Esophagus muscularis mucosa (tissue), 4 donors: ENCODE results near the gene LIN54. TPM values are rescaled to one million over a fixed set of nuclear protein-coding genes. Genes with fewer than 3 reads are reported as not detected.

ENCODE experiments used
- DNase-seq: peaks from one replicate; pipeline ENCODE4 v3.0.0-alpha.2; 2017; ENCODE audit errors: extremely low spot score
- H3K27ac ChIP-seq, 4 donors: fragments of 200-600 bp; sonication (generic); replicated peaks in 1 of 4; 1 replicate in 3 of 4; 2 replicates in 1 of 4; pipeline ENCODE4 v1.5.1; 2016 to 2019; ENCODE audit warnings: mild to moderate bottlenecking in 1 of 4
- H3K27me3 ChIP-seq, 4 donors: fragments of 200-600 bp; sonication (generic); one replicate each; pipeline versions ENCODE4 v1.5.1 to v1.6.0; 2016 to 2019
- H3K36me3 ChIP-seq, 4 donors: fragments of 200-600 bp; sonication (generic); one replicate each; pipeline ENCODE4 v1.5.1; 2016 to 2019
- H3K4me1 ChIP-seq, 4 donors: fragments of 200-600 bp; sonication (generic); one replicate each; pipeline ENCODE4 v1.5.1; 2016 to 2019
- H3K4me3 ChIP-seq, 4 donors: fragments of 200-600 bp; sonication (generic); 1 replicate in 2 of 4; 2 replicates in 2 of 4; pipeline ENCODE4 v1.5.1; 2016 to 2019; ENCODE audit warnings: mild to moderate bottlenecking in 4 of 4, moderate library complexity in 1 of 4
- H3K9me3 ChIP-seq, 4 donors: fragments of 200-600 bp; sonication (generic); 1 replicate in 3 of 4; 2 replicates in 1 of 4; pipeline ENCODE4 v1.5.1; 2016 to 2019
- CTCF ChIP-seq, 3 experiments: fragments of 200-600 bp in 2 of 3; fragments of 450-650 bp in 1 of 3; sonication (generic) in 2 of 3; IDR thresholded peaks; one replicate each; pipeline ENCODE4 v1.5.1; 2017 to 2019; ENCODE audit warnings: antibody characterized with exemption in 3 of 3, mild to moderate bottlenecking in 2 of 3, moderate library complexity in 1 of 3
- EP300 ChIP-seq: sonication (generic); formaldehyde crosslinking; IDR thresholded peaks from one replicate; pipeline ENCODE4 v1.6.1; 2017; ENCODE audit warnings: antibody characterized with exemption
- POLR2A ChIP-seq: fragments of 450-650 bp; IDR thresholded peaks from one replicate; pipeline ENCODE4 v1.6.1; 2017; ENCODE audit warnings: antibody characterized with exemption, moderate library complexity, mild to moderate bottlenecking, low read depth
- POLR2AphosphoS5 ChIP-seq, 2 donors: sonication (generic); formaldehyde crosslinking; IDR thresholded peaks; one replicate each; pipeline ENCODE4 v1.6.1; 2017; ENCODE audit warnings: antibody characterized with exemption in 2 of 2
- WGBS: methylation state at CpG from one replicate; pipeline ENCODE4 v1.1.5; 2018; 5-methylcytosine and 5-hydroxymethylcytosine counted together
- intact Hi-C: fragments of 100-400 bp; cut with DNase I; formaldehyde crosslinking; loops from one replicate; pipeline ENCODE4 v1.15.1; 2023
- total RNA-seq, 4 donors: library from RNA; depleted of rRNA; stranded (reverse); fragments of >200 nt; gene quantifications; one replicate each; pipeline versions ENCODE4 v1.1.0 to v1.2.1, GENCODE V29; 2016

LIN54 gene
- total RNA-seq, 4 donors from 2014 or later = 8.6 to 10.6 (median 9.0) TPM

GRCh38 chr4:83040269-83040668 is 29.6 kb upstream of the LIN54 start:
- Histone ChIP-seq H3K27ac (no peak overlapping the region), H3K4me3 (no peak overlapping the region), H3K27me3 (no peaks in the 10 kb centered on the region), H3K36me3 (no peaks in the 10 kb centered on the region), H3K4me1 (peaks cover 21 to 39% (median 30%) of the 10 kb centered on the region in 4 donors), H3K9me3 (no peaks in the 10 kb centered on the region)
- intact Hi-C loops = no loop called here
- WGBS = 94% methylated on average over 3 of the region's 3 CpGs
- DNase-seq = no peak
- TF ChIP-seq EP300 (no peak), POLR2A (no peak), POLR2AphosphoS5 (IDR thresholded peaks at IDR 0.05) (no peak)

- no peak for TF ChIP-seq EP300
- no peak for TF ChIP-seq POLR2AphosphoS5 (IDR thresholded peaks at IDR 0.05)
- TF ChIP-seq CTCF (IDR thresholded peaks at IDR 0.05) = no peak
- no peak for TF ChIP-seq POLR2A
- no peak overlapping the region for H3K4me3 ChIP-seq
- H3K36me3 ChIP-seq = no peaks in the 10 kb centered on the region
- no peaks in the 10 kb centered on the region for H3K27me3 ChIP-seq
- intact Hi-C loops = no loop called here
- DNase-seq = no peak
- no peaks in the 10 kb centered on the region for H3K9me3 ChIP-seq
- peaks cover 21 to 39% (median 30%) of the 10 kb centered on the region in 4 donors for H3K4me1 ChIP-seq
- 81% methylated on average over 5 of the region's 5 CpGs for WGBS
- peak overlapping the region in 1 of 4 donors; percentile 20 for H3K27ac ChIP-seq
Measured at GRCh38 chr4:83036991-83037665, 26.5 kb upstream of the LIN54 start.

GRCh38 chr4:83034630-83035494 is 24.2 kb upstream of the LIN54 start, which contains the start of gene COPS4:
Gene COPS4 (plus strand): TSS chr4:83035183. CDS start chr4:83035225, 42 bp downstream.
- no peak for TF ChIP-seq EP300
- TF ChIP-seq CTCF (IDR thresholded peaks at IDR 0.05) = peak; percentile 29 to 60 (median 55)
- TF ChIP-seq POLR2AphosphoS5 (IDR thresholded peaks at IDR 0.05) = peak; percentile 92 to 94
- TF ChIP-seq POLR2A = peak; percentile 20
- H3K9me3 ChIP-seq = no peaks in the 10 kb centered on the region
- WGBS = under 1% methylated on average over 39 of the region's 39 CpGs
- peak within 1 kb of the TSS; percentile 70 to 88 (median 76) for H3K4me3 ChIP-seq
- intact Hi-C loops = loop anchor here (1.0 kb wide), 1 partner anchor 22 kb away; no protein-coding TSS in a partner anchor
- H3K4me1 ChIP-seq = peaks cover 21 to 39% (median 27%) of the 10 kb centered on the region in 4 donors
- H3K36me3 ChIP-seq = no peaks in the 10 kb centered on the region
- DNase-seq = peak; percentile 98
- H3K27ac ChIP-seq = peak within 1 kb of the TSS; percentile 89 to 91 (median 90)
- H3K27me3 ChIP-seq = no peaks in the 10 kb centered on the region

GRCh38 chr4:83029688-83030087 is 19.1 kb upstream of the LIN54 start:
- Histone ChIP-seq H3K4me3 (no peak overlapping the region), H3K9me3 (peaks cover 0 to 11% (median 7%) of the 10 kb centered on the region in 4 donors), H3K27ac (no peak overlapping the region), H3K36me3 (no peaks in the 10 kb centered on the region), H3K4me1 (no peaks in the 10 kb centered on the region), H3K27me3 (no peaks in the 10 kb centered on the region)
- TF ChIP-seq CTCF (IDR thresholded peaks at IDR 0.05) = no peak
- no peak for TF ChIP-seq EP300
- no peak for TF ChIP-seq POLR2A
- no peak for TF ChIP-seq POLR2AphosphoS5 (IDR thresholded peaks at IDR 0.05)
- no peak for DNase-seq
- intact Hi-C loops = no loop called here
- WGBS = 64% methylated on average over 1 of the region's 1 CpG

GRCh38 chr4:83028976-83029375 is 18.4 kb upstream of the LIN54 start:
- no peaks in the 10 kb centered on the region for H3K36me3 ChIP-seq
- TF ChIP-seq POLR2A = no peak
- no peak for TF ChIP-seq POLR2AphosphoS5 (IDR thresholded peaks at IDR 0.05)
- TF ChIP-seq EP300 = no peak
- no peak for TF ChIP-seq CTCF (IDR thresholded peaks at IDR 0.05)
- no peaks in the 10 kb centered on the region for H3K4me1 ChIP-seq
- DNase-seq = no peak
- 39% methylated on average over 3 of the region's 3 CpGs for WGBS
- no peak overlapping the region for H3K27ac ChIP-seq
- H3K4me3 ChIP-seq = no peak overlapping the region
- intact Hi-C loops = no loop called here
- H3K9me3 ChIP-seq = peaks cover 0 to 15% (median 11%) of the 10 kb centered on the region in 4 donors
- H3K27me3 ChIP-seq = no peaks in the 10 kb centered on the region
